H4 (cell line): ENCODE measurements around the gene HS3ST3B1. TPM values are rescaled to one million over a fixed set of nuclear protein-coding genes. Genes with fewer than 3 reads are reported as not detected.

ENCODE experiments used
- total RNA-seq: library from RNA; depleted of rRNA; stranded (reverse); fragments of >200 nt; shearing (Covaris generic); gene quantifications from 2 replicates; pipeline ENCODE4 v1.2.3, GENCODE V29; 2014; rRNA removed

HS3ST3B1 gene
- total RNA-seq, 1 experiment from 2014 or later = 9.8 TPM

Other genes starting within 250 kb of the HS3ST3B1 start
- gene COX10, start 231.6 kb upstream of the HS3ST3B1 start, total RNA-seq = 25.0 and 28.3 TPM in 2 replicates
- not detected in 2 replicates for gene CDRT15, start 64.2 kb upstream of the HS3ST3B1 start, total RNA-seq